Measurements from ENCODE around the gene E2F3.
A peak's percentile ranks its signal among the peaks of the same experiment; 100 is the strongest.

The E2F3 gene

GRCh38 chr6:20399518-20399917 is 2.2 kb upstream of the E2F3 start:
- DNase-seq (ENCODE audit: extremely low spot score): no peak
- CTCF ChIA-PET: interaction anchor here (0.6 to 1.4 kb wide), 5 partner anchors 10 to 129 kb away, joined by 3 to 4 read pairs (median 3); no protein-coding TSS in a partner anchor
- no peak for TF ChIP-seq CTCF (IDR thresholded peaks at IDR 0.05; ENCODE audit: control extremely low read depth, extremely low read depth, low read depth, missing control alignments)
- POLR2A ChIA-PET: no interaction called here

DNA sequence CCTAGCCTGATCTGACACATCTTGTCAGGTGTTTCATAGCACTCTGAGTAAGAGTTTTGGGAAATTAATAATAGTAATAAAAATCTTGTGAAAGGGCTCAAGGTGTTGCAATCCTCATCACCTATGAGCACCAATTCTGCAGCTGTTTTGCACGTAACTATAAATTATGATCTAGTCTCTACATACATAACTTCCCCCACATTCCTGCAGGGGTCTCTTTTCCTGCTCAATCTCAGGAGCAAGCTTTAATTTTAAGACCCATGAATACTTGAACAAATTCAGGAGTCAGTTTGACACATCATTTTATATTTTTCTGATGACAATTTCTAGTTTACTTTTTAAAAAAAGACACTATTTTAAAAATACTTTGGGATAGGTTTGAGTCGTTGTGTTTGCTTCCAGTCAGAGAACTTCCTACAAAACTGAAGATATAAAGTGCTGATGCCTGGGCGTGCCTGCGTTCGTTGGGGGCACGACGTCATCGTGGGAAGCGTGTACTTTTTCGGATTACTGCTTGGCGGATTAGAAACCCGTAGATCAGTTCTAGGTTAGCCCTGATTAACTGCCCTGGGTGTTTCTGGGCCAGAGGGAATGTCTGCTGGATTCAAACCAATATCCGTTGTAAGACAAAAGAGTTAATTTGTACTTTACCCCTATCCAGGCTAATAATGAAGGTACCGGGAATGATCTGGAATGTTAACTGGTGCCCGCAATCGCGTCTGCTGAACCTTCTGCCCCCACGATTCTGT is 1.0 kb upstream of the E2F3 start:
- no peak for TF ChIP-seq CTCF (IDR thresholded peaks at IDR 0.05; ENCODE audit: control extremely low read depth, extremely low read depth, low read depth, missing control alignments)
- CTCF ChIA-PET: interaction anchor here (1.4 kb wide), 1 partner anchor 127 kb away, joined by 4 read pairs; no protein-coding TSS in a partner anchor
- peak; percentile 21 for DNase-seq (ENCODE audit: extremely low spot score)
- POLR2A ChIA-PET: no interaction called here

- ChIA-PET POLR2A (no interaction called here), CTCF (no interaction called here)
- no peak for DNase-seq (ENCODE audit: extremely low spot score)
- TF ChIP-seq CTCF (IDR thresholded peaks at IDR 0.05; ENCODE audit: control extremely low read depth, extremely low read depth, low read depth, missing control alignments): no peak
Measured at GRCh38 chr6:20402092-20402341, 338 bp downstream of the E2F3 start.

GRCh38 chr6:20402342-20403069 is 827 bp downstream of the E2F3 start:
- DNase-seq (ENCODE audit: extremely low spot score): no peak
- ChIA-PET POLR2A (interaction anchor here (0.6 kb wide), 1 partner anchor 11 kb away, joined by 4 read pairs; no protein-coding TSS in a partner anchor), CTCF (no interaction called here)
- TF ChIP-seq CTCF (IDR thresholded peaks at IDR 0.05; ENCODE audit: control extremely low read depth, extremely low read depth, low read depth, missing control alignments): no peak

- ChIA-PET CTCF (interaction anchor here (1.1 to 3.1 kb wide), 5 partner anchors 13 to 127 kb away, joined by 4 to 58 read pairs (median 13); no protein-coding TSS in a partner anchor), POLR2A (interaction anchor here (0.6 kb wide), 1 partner anchor 12 kb away, joined by 4 read pairs; no protein-coding TSS in a partner anchor)
- peak; percentile 84 for DNase-seq (ENCODE audit: extremely low spot score)
- no peak for TF ChIP-seq CTCF (IDR thresholded peaks at IDR 0.05; ENCODE audit: control extremely low read depth, extremely low read depth, low read depth, missing control alignments)
Measured at GRCh38 chr6:20403070-20403765, 1.5 kb downstream of the E2F3 start.

Data from GM10248 (cell line).